Measurements from ENCODE around the gene EDIL3.

DNA sequence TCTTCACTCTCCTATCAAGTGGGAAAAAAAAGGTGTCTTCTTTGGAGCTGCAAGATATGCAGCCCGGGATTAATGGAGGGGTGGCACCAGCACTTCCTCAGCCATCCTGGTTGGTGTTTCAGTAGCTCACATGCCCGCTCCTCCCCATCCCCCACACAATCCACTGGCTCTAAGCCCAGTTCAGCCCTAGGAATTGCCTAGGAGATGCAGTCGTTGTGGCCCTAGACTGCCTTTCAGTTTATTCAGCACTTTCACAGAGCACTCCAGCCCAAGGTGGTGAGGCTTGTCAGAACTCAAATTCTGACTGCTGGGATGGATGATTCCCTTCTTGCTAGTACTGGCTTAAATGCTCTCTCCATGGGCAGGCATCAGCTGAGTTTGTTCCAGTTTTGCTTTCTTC is 35.1 kb upstream of the EDIL3 start:
- TF ChIP-seq ZNF292 (CRISPR knock-in tag; IDR thresholded peaks at IDR 0.05; ENCODE audit: borderline replicate concordance, low read depth), result no peak
- TF ChIP-seq, protein P1, sequence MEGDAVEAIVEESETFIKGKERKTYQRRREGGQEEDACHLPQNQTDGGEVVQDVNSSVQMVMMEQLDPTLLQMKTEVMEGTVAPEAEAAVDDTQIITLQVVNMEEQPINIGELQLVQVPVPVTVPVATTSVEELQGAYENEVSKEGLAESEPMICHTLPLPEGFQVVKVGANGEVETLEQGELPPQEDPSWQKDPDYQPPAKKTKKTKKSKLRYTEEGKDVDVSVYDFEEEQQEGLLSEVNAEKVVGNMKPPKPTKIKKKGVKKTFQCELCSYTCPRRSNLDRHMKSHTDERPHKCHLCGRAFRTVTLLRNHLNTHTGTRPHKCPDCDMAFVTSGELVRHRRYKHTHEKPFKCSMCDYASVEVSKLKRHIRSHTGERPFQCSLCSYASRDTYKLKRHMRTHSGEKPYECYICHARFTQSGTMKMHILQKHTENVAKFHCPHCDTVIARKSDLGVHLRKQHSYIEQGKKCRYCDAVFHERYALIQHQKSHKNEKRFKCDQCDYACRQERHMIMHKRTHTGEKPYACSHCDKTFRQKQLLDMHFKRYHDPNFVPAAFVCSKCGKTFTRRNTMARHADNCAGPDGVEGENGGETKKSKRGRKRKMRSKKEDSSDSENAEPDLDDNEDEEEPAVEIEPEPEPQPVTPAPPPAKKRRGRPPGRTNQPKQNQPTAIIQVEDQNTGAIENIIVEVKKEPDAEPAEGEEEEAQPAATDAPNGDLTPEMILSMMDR (CRISPR knock-in tag; IDR thresholded peaks at IDR 0.05), result no peak
- TF ChIP-seq ZNF644 (CRISPR knock-in tag; IDR thresholded peaks at IDR 0.05; ENCODE audit: low read depth), result no peak
- no peak for TF ChIP-seq EZH2 (conservative IDR thresholded peaks at IDR 0.05; ENCODE audit: low read depth, low read length)
- TF ChIP-seq, protein P2, sequence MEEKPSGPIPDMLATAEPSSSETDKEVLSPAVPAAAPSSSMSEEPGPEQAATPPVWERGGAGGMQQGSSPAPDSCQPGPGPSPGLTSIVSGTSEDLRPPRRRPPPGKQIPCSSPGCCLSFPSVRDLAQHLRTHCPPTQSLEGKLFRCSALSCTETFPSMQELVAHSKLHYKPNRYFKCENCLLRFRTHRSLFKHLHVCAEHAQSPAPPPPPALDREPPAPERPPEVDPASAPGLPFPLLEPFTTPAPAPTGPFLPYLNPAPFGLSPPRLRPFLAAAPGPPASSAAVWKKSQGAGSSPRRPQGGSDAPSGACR (CRISPR knock-in tag; IDR thresholded peaks at IDR 0.05), result no peak
- TF ChIP-seq SCMH1 (CRISPR knock-in tag; IDR thresholded peaks at IDR 0.05; ENCODE audit: borderline replicate concordance), result no peak
- TF ChIP-seq, protein P3, sequence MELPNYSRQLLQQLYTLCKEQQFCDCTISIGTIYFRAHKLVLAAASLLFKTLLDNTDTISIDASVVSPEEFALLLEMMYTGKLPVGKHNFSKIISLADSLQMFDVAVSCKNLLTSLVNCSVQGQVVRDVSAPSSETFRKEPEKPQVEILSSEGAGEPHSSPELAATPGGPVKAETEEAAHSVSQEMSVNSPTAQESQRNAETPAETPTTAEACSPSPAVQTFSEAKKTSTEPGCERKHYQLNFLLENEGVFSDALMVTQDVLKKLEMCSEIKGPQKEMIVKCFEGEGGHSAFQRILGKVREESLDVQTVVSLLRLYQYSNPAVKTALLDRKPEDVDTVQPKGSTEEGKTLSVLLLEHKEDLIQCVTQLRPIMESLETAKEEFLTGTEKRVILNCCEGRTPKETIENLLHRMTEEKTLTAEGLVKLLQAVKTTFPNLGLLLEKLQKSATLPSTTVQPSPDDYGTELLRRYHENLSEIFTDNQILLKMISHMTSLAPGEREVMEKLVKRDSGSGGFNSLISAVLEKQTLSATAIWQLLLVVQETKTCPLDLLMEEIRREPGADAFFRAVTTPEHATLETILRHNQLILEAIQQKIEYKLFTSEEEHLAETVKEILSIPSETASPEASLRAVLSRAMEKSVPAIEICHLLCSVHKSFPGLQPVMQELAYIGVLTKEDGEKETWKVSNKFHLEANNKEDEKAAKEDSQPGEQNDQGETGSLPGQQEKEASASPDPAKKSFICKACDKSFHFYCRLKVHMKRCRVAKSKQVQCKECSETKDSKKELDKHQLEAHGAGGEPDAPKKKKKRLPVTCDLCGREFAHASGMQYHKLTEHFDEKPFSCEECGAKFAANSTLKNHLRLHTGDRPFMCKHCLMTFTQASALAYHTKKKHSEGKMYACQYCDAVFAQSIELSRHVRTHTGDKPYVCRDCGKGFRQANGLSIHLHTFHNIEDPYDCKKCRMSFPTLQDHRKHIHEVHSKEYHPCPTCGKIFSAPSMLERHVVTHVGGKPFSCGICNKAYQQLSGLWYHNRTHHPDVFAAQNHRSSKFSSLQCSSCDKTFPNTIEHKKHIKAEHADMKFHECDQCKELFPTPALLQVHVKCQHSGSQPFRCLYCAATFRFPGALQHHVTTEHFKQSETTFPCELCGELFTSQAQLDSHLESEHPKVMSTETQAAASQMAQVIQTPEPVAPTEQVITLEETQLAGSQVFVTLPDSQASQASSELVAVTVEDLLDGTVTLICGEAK (IDR thresholded peaks at IDR 0.05), result no peak
- TF ChIP-seq, protein P3 (CRISPR knock-in tag; IDR thresholded peaks at IDR 0.05), result no peak
- no peak for TF ChIP-seq ZNF230 (CRISPR knock-in tag; IDR thresholded peaks at IDR 0.05)
- no peak for TF ChIP-seq PHF8 (CRISPR knock-in tag; IDR thresholded peaks at IDR 0.05)
- TF ChIP-seq, protein P4, sequence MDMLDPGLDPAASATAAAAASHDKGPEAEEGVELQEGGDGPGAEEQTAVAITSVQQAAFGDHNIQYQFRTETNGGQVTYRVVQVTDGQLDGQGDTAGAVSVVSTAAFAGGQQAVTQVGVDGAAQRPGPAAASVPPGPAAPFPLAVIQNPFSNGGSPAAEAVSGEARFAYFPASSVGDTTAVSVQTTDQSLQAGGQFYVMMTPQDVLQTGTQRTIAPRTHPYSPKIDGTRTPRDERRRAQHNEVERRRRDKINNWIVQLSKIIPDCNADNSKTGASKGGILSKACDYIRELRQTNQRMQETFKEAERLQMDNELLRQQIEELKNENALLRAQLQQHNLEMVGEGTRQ (IDR thresholded peaks at IDR 0.05; ENCODE audit: low read depth, low read length), result no peak
- TF ChIP-seq, protein P4 (CRISPR knock-in tag; IDR thresholded peaks at IDR 0.05; ENCODE audit: borderline replicate concordance), result no peak
- no peak for TF ChIP-seq ZSCAN12 (CRISPR knock-in tag; IDR thresholded peaks at IDR 0.05)
- TF ChIP-seq, protein P5, sequence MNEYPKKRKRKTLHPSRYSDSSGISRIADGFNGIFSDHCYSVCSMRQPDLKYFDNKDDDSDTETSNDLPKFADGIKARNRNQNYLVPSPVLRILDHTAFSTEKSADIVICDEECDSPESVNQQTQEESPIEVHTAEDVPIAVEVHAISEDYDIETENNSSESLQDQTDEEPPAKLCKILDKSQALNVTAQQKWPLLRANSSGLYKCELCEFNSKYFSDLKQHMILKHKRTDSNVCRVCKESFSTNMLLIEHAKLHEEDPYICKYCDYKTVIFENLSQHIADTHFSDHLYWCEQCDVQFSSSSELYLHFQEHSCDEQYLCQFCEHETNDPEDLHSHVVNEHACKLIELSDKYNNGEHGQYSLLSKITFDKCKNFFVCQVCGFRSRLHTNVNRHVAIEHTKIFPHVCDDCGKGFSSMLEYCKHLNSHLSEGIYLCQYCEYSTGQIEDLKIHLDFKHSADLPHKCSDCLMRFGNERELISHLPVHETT (CRISPR knock-in tag; conservative IDR thresholded peaks at IDR 0.05), result no peak

Data from HepG2 (cell line).